ENCODE data around the gene SPOCK1.

The SPOCK1 gene

GRCh38 chr5:137072361-137073115, 426.6 kb downstream of the SPOCK1 start:
- Mint-ChIP-seq H3K4me1 (no peaks in the 10 kb centered on the region), H3K27me3 (peaks cover 6 to 13% of the 10 kb centered on the region in 2 donors), H3K9me3 (no peaks in the 10 kb centered on the region), H3K27ac (no peak overlapping the region), H3K36me3 (no peaks in the 10 kb centered on the region), H3K4me3 (no peak overlapping the region)
- DNase-seq, result no peak
- ATAC-seq (replicated peaks), result no peak

GRCh38 chr5:137071931-137072330, 427.2 kb downstream of the SPOCK1 start:
- Mint-ChIP-seq H3K36me3 (no peaks in the 10 kb centered on the region), H3K4me3 (no peak overlapping the region), H3K27me3 (peaks cover 6 to 13% of the 10 kb centered on the region in 2 donors), H3K4me1 (no peaks in the 10 kb centered on the region), H3K27ac (no peak overlapping the region), H3K9me3 (no peaks in the 10 kb centered on the region)
- DNase-seq, result no peak
- ATAC-seq (replicated peaks), result no peak

GRCh38 chr5:137071526-137071925, 427.6 kb downstream of the SPOCK1 start:
- no peak overlapping the region for H3K4me3 Mint-ChIP-seq

GRCh38 chr5:137070521-137070920, 428.6 kb downstream of the SPOCK1 start:
- H3K4me1 Mint-ChIP-seq, result no peaks in the 10 kb centered on the region
- H3K4me3 Mint-ChIP-seq, result no peak overlapping the region
- DNase-seq (no peak), ATAC-seq (replicated peaks) (no peak)
- peaks cover 6 to 13% of the 10 kb centered on the region in 2 donors for H3K27me3 Mint-ChIP-seq
- peaks cover 0 to 3% of the 10 kb centered on the region in 2 donors for H3K9me3 Mint-ChIP-seq
- no peak overlapping the region for H3K27ac Mint-ChIP-seq
- no peaks in the 10 kb centered on the region for H3K36me3 Mint-ChIP-seq

More at GRCh38 chr5:137071526-137071925, 427.6 kb downstream of the SPOCK1 start:
- no peak overlapping the region for H3K27ac Mint-ChIP-seq
- DNase-seq (no peak), ATAC-seq (replicated peaks) (no peak)
- peaks cover 6 to 13% of the 10 kb centered on the region in 2 donors for H3K27me3 Mint-ChIP-seq
- peaks cover 0 to 3% of the 10 kb centered on the region in 2 donors for H3K9me3 Mint-ChIP-seq
- H3K4me1 Mint-ChIP-seq, result no peaks in the 10 kb centered on the region
- H3K36me3 Mint-ChIP-seq, result no peaks in the 10 kb centered on the region

- no peak overlapping the region for H3K4me3 Mint-ChIP-seq
- no peak overlapping the region for H3K27ac Mint-ChIP-seq
- H3K4me1 Mint-ChIP-seq, result no peaks in the 10 kb centered on the region
- H3K9me3 Mint-ChIP-seq, result peaks cover 0 to 3% of the 10 kb centered on the region in 2 donors
- H3K27me3 Mint-ChIP-seq, result peaks cover 6 to 13% of the 10 kb centered on the region in 2 donors
- ATAC-seq (replicated peaks), result no peak
- no peaks in the 10 kb centered on the region for H3K36me3 Mint-ChIP-seq
- no peak for DNase-seq
Measured at GRCh38 chr5:137069358-137069757, 429.8 kb downstream of the SPOCK1 start.

- Mint-ChIP-seq H3K27ac (no peak overlapping the region), H3K4me1 (no peaks in the 10 kb centered on the region), H3K27me3 (peaks cover 0 to 10% of the 10 kb centered on the region in 2 donors), H3K36me3 (no peaks in the 10 kb centered on the region), H3K4me3 (no peak overlapping the region), H3K9me3 (peaks cover 0 to 2% of the 10 kb centered on the region in 2 donors)
- ATAC-seq (replicated peaks) (no peak), DNase-seq (no peak)
Measured at GRCh38 chr5:137061382-137061781, 437.7 kb downstream of the SPOCK1 start.

GRCh38 chr5:137058089-137058488, 441.0 kb downstream of the SPOCK1 start:
- no peak overlapping the region for H3K4me3 Mint-ChIP-seq
- no peak for DNase-seq
- no peaks in the 10 kb centered on the region for H3K36me3 Mint-ChIP-seq
- ATAC-seq (replicated peaks), result no peak
- H3K27me3 Mint-ChIP-seq, result peaks cover 0 to 10% of the 10 kb centered on the region in 2 donors
- H3K9me3 Mint-ChIP-seq, result peaks cover 0 to 2% of the 10 kb centered on the region in 2 donors
- H3K4me1 Mint-ChIP-seq, result no peaks in the 10 kb centered on the region
- no peak overlapping the region for H3K27ac Mint-ChIP-seq

- Mint-ChIP-seq H3K9me3 (peaks cover 0 to 2% of the 10 kb centered on the region in 2 donors), H3K4me3 (no peak overlapping the region), H3K27ac (no peak overlapping the region), H3K36me3 (no peaks in the 10 kb centered on the region), H3K27me3 (peaks cover 0 to 10% of the 10 kb centered on the region in 2 donors), H3K4me1 (no peaks in the 10 kb centered on the region)
- ATAC-seq (replicated peaks), result peak in 1 of 2 donors; percentile 7
- DNase-seq, result no peak
Measured at GRCh38 chr5:137056676-137057075, 442.4 kb downstream of the SPOCK1 start.

GRCh38 chr5:137055271-137055872, 443.8 kb downstream of the SPOCK1 start:
- no peak overlapping the region for H3K4me3 Mint-ChIP-seq
- ATAC-seq (replicated peaks) (no peak), DNase-seq (no peak)
- H3K9me3 Mint-ChIP-seq, result no peaks in the 10 kb centered on the region
- no peak overlapping the region for H3K27ac Mint-ChIP-seq
- H3K27me3 Mint-ChIP-seq, result peaks cover 0 to 7% of the 10 kb centered on the region in 2 donors
- no peaks in the 10 kb centered on the region for H3K36me3 Mint-ChIP-seq
- H3K4me1 Mint-ChIP-seq, result no peaks in the 10 kb centered on the region

- no peak for DNase-seq
- H3K4me3 Mint-ChIP-seq, result no peak overlapping the region
- H3K27me3 Mint-ChIP-seq, result peaks cover 0 to 7% of the 10 kb centered on the region in 2 donors
- H3K36me3 Mint-ChIP-seq, result no peaks in the 10 kb centered on the region
- ATAC-seq (replicated peaks), result no peak
- H3K9me3 Mint-ChIP-seq, result no peaks in the 10 kb centered on the region
- no peaks in the 10 kb centered on the region for H3K4me1 Mint-ChIP-seq
- no peak overlapping the region for H3K27ac Mint-ChIP-seq
Measured at GRCh38 chr5:137054792-137055191, 444.3 kb downstream of the SPOCK1 start.

GRCh38 chr5:137054335-137054734, 444.8 kb downstream of the SPOCK1 start:
- Mint-ChIP-seq H3K4me3 (no peak overlapping the region), H3K36me3 (no peaks in the 10 kb centered on the region), H3K9me3 (no peaks in the 10 kb centered on the region), H3K27ac (no peak overlapping the region), H3K4me1 (no peaks in the 10 kb centered on the region), H3K27me3 (peaks cover 0 to 7% of the 10 kb centered on the region in 2 donors)
- no peak for DNase-seq
- no peak for ATAC-seq (replicated peaks)

- DNase-seq, result no peak
- H3K36me3 Mint-ChIP-seq, result no peaks in the 10 kb centered on the region
- H3K27ac Mint-ChIP-seq, result no peak overlapping the region
- no peak for ATAC-seq (replicated peaks)
- no peaks in the 10 kb centered on the region for H3K4me1 Mint-ChIP-seq
- no peak overlapping the region for H3K4me3 Mint-ChIP-seq
- H3K27me3 Mint-ChIP-seq, result no peaks in the 10 kb centered on the region
- no peaks in the 10 kb centered on the region for H3K9me3 Mint-ChIP-seq
Measured at GRCh38 chr5:137051161-137051560, 448.0 kb downstream of the SPOCK1 start.

- no peak for DNase-seq
- no peak overlapping the region for H3K4me3 Mint-ChIP-seq
Measured at GRCh38 chr5:137040641-137041340, 458.3 kb downstream of the SPOCK1 start.

GRCh38 chr5:137040024-137040423, 459.1 kb downstream of the SPOCK1 start:
- H3K27me3 Mint-ChIP-seq, result no peaks in the 10 kb centered on the region
- no peak overlapping the region for H3K4me3 Mint-ChIP-seq
- ATAC-seq (replicated peaks) (no peak), DNase-seq (no peak)
- no peaks in the 10 kb centered on the region for H3K4me1 Mint-ChIP-seq
- no peaks in the 10 kb centered on the region for H3K36me3 Mint-ChIP-seq
- H3K9me3 Mint-ChIP-seq, result peaks cover 6 to 15% of the 10 kb centered on the region in 2 donors
- H3K27ac Mint-ChIP-seq, result no peak overlapping the region

More at GRCh38 chr5:137040641-137041340, 458.3 kb downstream of the SPOCK1 start:
- H3K27ac Mint-ChIP-seq, result no peak overlapping the region
- peaks cover 6 to 15% of the 10 kb centered on the region in 2 donors for H3K9me3 Mint-ChIP-seq
- no peaks in the 10 kb centered on the region for H3K4me1 Mint-ChIP-seq
- H3K27me3 Mint-ChIP-seq, result no peaks in the 10 kb centered on the region
- no peak for ATAC-seq (replicated peaks)
- H3K36me3 Mint-ChIP-seq, result no peaks in the 10 kb centered on the region

Data from stimulated activated naive B cell treated with anti-CD40 and anti-IgM and Interleukin-4, amounts not matched to agents 10 μg/mL and 1 μg/mL and 100 μg/mL, for 72 hours (primary cell).